ENCODE data around the gene GLYR1. TPM values are rescaled to one million over a fixed set of nuclear protein-coding genes. Genes with fewer than 3 reads are reported as not detected.

GLYR1 gene
- polyA plus RNA-seq, 2 of the 4 experiments (the other 2 are of a cell fraction), result 37.1 to 55.1 TPM

DNA sequence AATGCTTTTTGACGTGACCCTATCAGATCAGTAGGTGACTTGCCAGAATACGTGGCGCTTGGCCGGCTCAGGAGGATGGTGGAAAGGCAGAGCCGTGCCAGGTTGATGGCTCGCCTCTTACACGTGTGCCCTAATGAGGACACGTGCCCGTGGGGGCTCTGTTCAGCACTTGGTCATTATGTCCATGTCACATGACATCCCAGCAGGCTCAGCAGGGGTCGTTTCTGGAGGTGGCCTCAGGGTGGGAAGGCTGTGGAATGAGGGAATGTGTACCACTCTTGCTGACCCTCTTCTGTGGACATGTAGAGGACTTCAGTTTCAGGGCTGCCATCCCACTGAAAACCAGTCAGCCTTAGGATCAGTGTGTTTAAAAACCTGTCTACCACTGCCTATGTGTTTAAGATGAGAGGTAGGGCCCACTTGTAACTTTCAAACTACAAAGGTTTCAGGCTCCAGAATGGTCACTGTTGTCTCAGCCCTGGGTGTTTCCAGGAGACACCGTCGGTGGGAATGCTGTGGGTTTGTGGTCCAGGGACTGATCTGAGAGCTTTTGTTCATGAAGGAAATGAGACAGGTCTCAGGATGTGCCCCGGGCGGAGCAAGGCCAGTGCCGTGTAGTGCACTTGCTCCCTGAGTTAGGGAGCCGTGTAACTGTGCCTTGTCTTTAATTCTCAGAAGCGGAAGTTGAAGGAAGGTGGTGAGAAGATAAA is 12.3 kb upstream of the GLYR1 start:
- Histone ChIP-seq H3K4me3 (no peak overlapping the region), H3K9me3 (no peaks in the 10 kb centered on the region), H3K27ac (no peak overlapping the region), H3K4me1 (no peaks in the 10 kb centered on the region), H3K4me2 (no peak overlapping the region)
- TF ChIP-seq BHLHE40 (IDR thresholded peaks at IDR 0.05; ENCODE audit: low read depth, low read length) (no peak), FOXS1 (CRISPR knock-in tag; IDR thresholded peaks at IDR 0.05) (no peak), RFX5 (IDR thresholded peaks at IDR 0.05) (no peak)
- ATAC-seq, result no peak
- FAIRE-seq, result no peak
- no peak for DNase-seq (ENCODE audit: low read depth in 1 of 2, low spot score in 1 of 2)
- WGBS (ENCODE audit: missing lambda C conversion rate), result 86% methylated on average over 17 of the region's 17 CpGs
- CTCF ChIA-PET, result interaction anchor here (1.0 to 1.3 kb wide), 2 partner anchors 8 to 77 kb away, joined by 3 read pairs; no protein-coding TSS in a partner anchor
- POLR2A ChIA-PET, result no interaction called here

DNA sequence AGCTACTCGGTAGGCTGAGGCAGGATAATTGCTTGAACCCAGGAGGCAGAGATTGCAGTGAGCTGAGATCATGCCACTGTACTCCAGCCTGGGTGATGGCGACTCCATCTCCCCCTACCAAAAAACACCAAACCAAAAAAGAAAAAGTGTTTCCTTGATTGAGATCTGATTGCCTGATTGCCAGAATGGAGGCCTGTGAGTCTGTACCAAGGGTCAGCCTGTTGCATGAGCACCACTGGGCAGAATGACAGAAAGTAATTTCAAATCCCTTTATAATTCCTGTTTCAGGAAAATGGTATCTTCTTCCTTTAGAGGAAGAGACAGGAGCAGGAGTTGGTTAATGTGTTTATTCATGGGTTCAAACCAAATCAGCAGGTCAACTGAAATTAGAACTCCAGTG is 8.7 kb upstream of the GLYR1 start:
- no peak for ATAC-seq
- no peak for FAIRE-seq
- H3K9me3 ChIP-seq, result no peaks in the 10 kb centered on the region
- 91% methylated on average over 2 of the region's 2 CpGs for WGBS (ENCODE audit: missing lambda C conversion rate)
- peaks cover 18% of the 10 kb centered on the region for H3K4me1 ChIP-seq
- ChIA-PET CTCF (interaction anchor here (0.6 kb wide), 1 partner anchor 101 kb away, joined by 3 read pairs; no protein-coding TSS in a partner anchor), POLR2A (no interaction called here)
- no peak overlapping the region for H3K4me2 ChIP-seq
- DNase-seq (ENCODE audit: low read depth in 1 of 2, low spot score in 1 of 2), result no peak
- no peak overlapping the region for H3K27ac ChIP-seq
- H3K4me3 ChIP-seq, result no peak overlapping the region
- TF ChIP-seq PHF8 (IDR thresholded peaks at IDR 0.05; ENCODE audit: borderline replicate concordance, low read depth), result no peak
- TF ChIP-seq NR3C1 (IDR thresholded peaks at IDR 0.05), result no peak
- TF ChIP-seq PBX3 (IDR thresholded peaks at IDR 0.05), result no peak
- TF ChIP-seq CHD4 (IDR thresholded peaks at IDR 0.05; ENCODE audit: borderline replicate concordance), result no peak
- no peak for TF ChIP-seq MAFK (IDR thresholded peaks at IDR 0.05; ENCODE audit: partially characterized antibody)
- TF ChIP-seq MYC (IDR thresholded peaks at IDR 0.05; ENCODE audit: borderline replicate concordance, low read length), result no peak
- TF ChIP-seq ZFP36 (IDR thresholded peaks at IDR 0.05; ENCODE audit: borderline replicate concordance, partially characterized antibody), result no peak

DNA sequence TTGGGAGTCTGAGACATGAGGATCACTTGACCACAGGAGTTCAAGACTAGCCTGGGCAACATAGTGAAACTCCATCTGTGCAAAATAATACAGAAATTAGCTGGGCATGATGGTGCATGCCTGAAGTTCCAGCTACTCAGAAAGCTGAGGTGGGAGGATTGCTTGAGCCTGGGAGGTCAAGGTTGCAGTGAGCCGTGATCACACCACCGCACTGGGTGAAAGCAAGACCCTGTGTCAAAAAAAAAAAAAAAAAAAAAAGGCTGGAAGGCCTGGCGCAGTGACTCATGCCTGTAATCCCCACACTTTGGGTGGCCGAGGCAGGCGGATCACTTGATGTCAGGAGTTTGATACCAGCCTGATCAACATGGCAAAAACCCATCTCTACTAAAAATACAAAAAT is 8.3 kb upstream of the GLYR1 start:
- no peak for TF ChIP-seq RFX5 (IDR thresholded peaks at IDR 0.05)
- TF ChIP-seq HMGXB4 (CRISPR knock-in tag; IDR thresholded peaks at IDR 0.05; ENCODE audit: borderline replicate concordance), result no peak
- TF ChIP-seq ZFP36 (IDR thresholded peaks at IDR 0.05; ENCODE audit: borderline replicate concordance, partially characterized antibody), result no peak
- no peak for TF ChIP-seq EP300 (IDR thresholded peaks at IDR 0.05)
- no peak for TF ChIP-seq EHMT2 (IDR thresholded peaks at IDR 0.05; ENCODE audit: low read depth)
- TF ChIP-seq HEYL (CRISPR knock-in tag; IDR thresholded peaks at IDR 0.05), result no peak
- TF ChIP-seq HOXB5 (CRISPR knock-in tag; IDR thresholded peaks at IDR 0.05), result no peak
- no peak for TF ChIP-seq NFE2L2 (conservative IDR thresholded peaks at IDR 0.05; ENCODE audit: low read length)
- FAIRE-seq, result no peak
- Histone ChIP-seq H3K27ac (no peak overlapping the region), H3K4me3 (no peak overlapping the region), H3K4me1 (peaks cover 22% of the 10 kb centered on the region), H3K9me3 (no peaks in the 10 kb centered on the region), H3K4me2 (no peak overlapping the region)
- ChIA-PET POLR2A (no interaction called here), CTCF (interaction anchor here (0.6 kb wide), 1 partner anchor 101 kb away, joined by 3 read pairs; no protein-coding TSS in a partner anchor)
- WGBS (ENCODE audit: missing lambda C conversion rate), result 86% methylated on average over 5 of the region's 5 CpGs
- no peak for DNase-seq (ENCODE audit: low read depth in 1 of 2, low spot score in 1 of 2)
- no peak for ATAC-seq

Measured in A549 (cell line).